Lower lobe of right lung (tissue), 2 donors: ENCODE results near the gene ZNF791. TPM values are rescaled to one million over a fixed set of nuclear protein-coding genes. Genes with fewer than 3 reads are reported as not detected.
A peak's percentile ranks its signal among the peaks of the same experiment; 100 is the strongest.
"Not testable (repeated sequence)": the region's sequence is repeated elsewhere in the genome, so short reads cannot be mapped to it uniquely, and the experiment has no call there.

ENCODE experiments used
- ATAC-seq, 2 donors: fragments of 200-7000 bp; cut with Tn5 transposase; one replicate each; pipeline ENCODE4 v1.9.1; 2020 to 2022; ENCODE audit warnings: mild to moderate bottlenecking in 2 of 2, moderate library complexity in 2 of 2
- DNase-seq: peaks from one replicate; pipeline ENCODE4 v3.0.0-alpha.2; 2020
- H3K27ac ChIP-seq: fragments of 200-600 bp; one replicate; pipeline ENCODE4 v1.8.0; 2022
- H3K27me3 ChIP-seq: fragments of 200-600 bp; one replicate; pipeline ENCODE4 v1.8.0; 2022; ENCODE audit warnings: low read depth
- H3K36me3 ChIP-seq: fragments of 200-600 bp; one replicate; pipeline ENCODE4 v1.8.0; 2022; ENCODE audit warnings: mild to moderate bottlenecking
- H3K4me1 ChIP-seq: fragments of 200-600 bp; one replicate; pipeline ENCODE4 v1.8.0; 2022
- H3K4me3 ChIP-seq: fragments of 200-600 bp; one replicate; pipeline ENCODE4 v1.8.0; 2022; ENCODE audit warnings: mild to moderate bottlenecking
- H3K9me3 ChIP-seq: fragments of 200-600 bp; one replicate; pipeline ENCODE4 v1.8.0; 2022
- intact Hi-C: fragments of 100-400 bp; cut with DNase I; formaldehyde crosslinking; loops from one replicate; pipeline ENCODE4 v1.11.0; 2022
- long read RNA-seq: library from polyadenylated mRNA; unstranded; transcript quantifications from one replicate; pipeline ENCODE4 v2.0.0, GENCODE V29; 2021
- total RNA-seq: library from RNA; stranded (reverse); fragmentation: NEBNext Ultra II Directional; extraction: Animal tissue kit (Norgen Biotek cat#: 25700); gene quantifications from one replicate; pipeline ENCODE4 v1.2.1, GENCODE V29; 2021
- TF ChIP-seq, protein P1 (sequence below): fragments of 200-600 bp; IDR thresholded peaks from one replicate; pipeline ENCODE4 v1.8.0; 2022; ENCODE audit warnings: antibody characterized with exemption, mild to moderate bottlenecking
- donor health status: DM: no; HTN: yes; CAD: no; lungs with severe emphysema.

The ZNF791 gene
- 27.2 TPM for total RNA-seq
- long read RNA-seq, full-length matches to known transcripts = 12 of 20 reads
- long read RNA-seq, partial matches to known transcripts = 2 of 20 reads
- long read RNA-seq, other reads (novel, unspliced or antisense) = 6 of 20 reads

DNA sequence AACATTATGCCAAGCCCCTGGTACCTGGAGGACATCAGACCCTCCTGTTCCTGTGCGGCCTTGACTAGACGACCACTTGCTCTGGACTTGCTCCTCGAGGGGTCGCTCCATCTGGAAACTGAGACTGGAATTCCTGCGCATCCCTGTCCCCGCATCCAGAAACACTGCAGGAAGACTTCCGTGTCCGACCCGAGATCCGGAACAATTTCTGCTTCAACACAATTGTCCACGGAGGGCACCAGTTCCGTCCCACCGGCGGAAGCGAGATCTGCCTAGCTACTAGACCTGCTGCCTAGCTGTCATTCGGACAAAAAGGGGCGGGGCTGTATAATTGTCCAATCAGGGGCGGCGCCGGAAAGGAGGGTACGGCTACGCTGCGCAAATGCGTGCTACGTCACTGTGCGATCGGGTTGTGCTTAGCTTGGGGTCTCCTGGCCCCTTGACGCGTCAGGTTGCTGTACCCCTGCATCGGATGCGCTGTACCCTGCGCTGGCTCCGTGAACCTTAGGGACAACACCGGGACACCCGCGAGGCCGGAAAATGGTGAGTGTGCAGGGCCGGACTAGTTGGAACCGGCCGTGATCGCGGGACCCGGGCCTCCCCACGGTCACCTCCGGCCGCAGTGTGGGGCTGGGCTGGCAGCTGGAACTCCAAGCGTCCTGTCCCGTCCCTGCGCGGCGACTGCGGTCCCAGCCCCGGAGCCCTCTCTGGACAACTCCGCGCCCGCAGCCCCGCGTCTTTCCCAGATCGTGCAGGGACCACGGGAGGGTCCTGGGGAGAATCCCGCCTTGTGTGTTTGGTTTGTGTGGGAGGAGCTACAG, at the start of gene ZNF791, which contains the start of gene ZNF490:
ZNF791 (plus strand) TSS at position 381 of the 821 bp plus-strand sequence; CDS start at position 541, 160 bp downstream.
ZNF490 (minus strand) TSS at position 274 of the 821 bp plus-strand sequence; CDS start at position 141, 133 bp downstream.
- peak within 1 kb of the TSS; percentile 99 for H3K27ac ChIP-seq
- H3K4me3 ChIP-seq = peak within 1 kb of the TSS; percentile 93
- intact Hi-C loops = no loop called here
- H3K9me3 ChIP-seq = no peaks in the 10 kb centered on the region
- peaks cover 60% of the 10 kb centered on the region for H3K36me3 ChIP-seq
- peaks cover 46% of the 10 kb centered on the region for H3K4me1 ChIP-seq
- ATAC-seq (peak; percentile 99 to 100), DNase-seq (peak; percentile 98)
- H3K27me3 ChIP-seq = no peaks in the 10 kb centered on the region
- TF ChIP-seq, protein P1, sequence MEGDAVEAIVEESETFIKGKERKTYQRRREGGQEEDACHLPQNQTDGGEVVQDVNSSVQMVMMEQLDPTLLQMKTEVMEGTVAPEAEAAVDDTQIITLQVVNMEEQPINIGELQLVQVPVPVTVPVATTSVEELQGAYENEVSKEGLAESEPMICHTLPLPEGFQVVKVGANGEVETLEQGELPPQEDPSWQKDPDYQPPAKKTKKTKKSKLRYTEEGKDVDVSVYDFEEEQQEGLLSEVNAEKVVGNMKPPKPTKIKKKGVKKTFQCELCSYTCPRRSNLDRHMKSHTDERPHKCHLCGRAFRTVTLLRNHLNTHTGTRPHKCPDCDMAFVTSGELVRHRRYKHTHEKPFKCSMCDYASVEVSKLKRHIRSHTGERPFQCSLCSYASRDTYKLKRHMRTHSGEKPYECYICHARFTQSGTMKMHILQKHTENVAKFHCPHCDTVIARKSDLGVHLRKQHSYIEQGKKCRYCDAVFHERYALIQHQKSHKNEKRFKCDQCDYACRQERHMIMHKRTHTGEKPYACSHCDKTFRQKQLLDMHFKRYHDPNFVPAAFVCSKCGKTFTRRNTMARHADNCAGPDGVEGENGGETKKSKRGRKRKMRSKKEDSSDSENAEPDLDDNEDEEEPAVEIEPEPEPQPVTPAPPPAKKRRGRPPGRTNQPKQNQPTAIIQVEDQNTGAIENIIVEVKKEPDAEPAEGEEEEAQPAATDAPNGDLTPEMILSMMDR = no peak

DNA sequence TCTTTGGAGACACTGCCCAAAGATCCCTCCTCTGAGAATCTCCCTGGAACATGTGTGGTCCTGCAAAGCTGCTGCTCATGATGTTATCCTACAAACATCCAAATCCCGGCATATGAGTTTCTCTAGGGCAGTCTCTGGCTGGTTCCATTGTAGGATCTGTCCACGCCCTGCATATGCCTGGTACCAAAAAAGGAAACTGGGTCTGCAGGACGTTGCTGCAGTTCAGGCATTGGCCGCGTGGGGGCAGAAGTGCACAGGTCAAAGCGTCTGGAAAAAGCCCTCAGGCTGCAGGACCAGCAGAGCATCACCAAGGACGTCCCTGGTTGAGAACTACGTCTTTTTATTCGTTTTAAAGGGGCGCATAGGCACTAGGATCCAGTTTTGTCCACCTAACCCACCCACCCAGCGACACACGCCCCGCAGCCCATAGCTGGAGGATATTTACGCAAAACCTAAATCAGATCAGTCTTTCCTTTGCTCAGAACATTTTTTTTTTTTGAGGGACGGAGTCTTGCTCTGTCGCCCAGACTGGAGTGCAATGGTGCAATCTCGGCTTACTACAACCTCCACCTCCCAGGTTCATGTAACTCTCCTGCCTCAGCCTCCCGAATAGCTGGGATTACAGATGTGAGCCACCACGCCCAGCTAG, 46.6 kb upstream of the ZNF791 start:
- ATAC-seq (peak; percentile 96 to 97), DNase-seq (peak; percentile 90)
- Histone ChIP-seq H3K27me3 (no peaks in the 10 kb centered on the region), H3K36me3 (no peaks in the 10 kb centered on the region), H3K9me3 (no peaks in the 10 kb centered on the region), H3K4me1 (no peaks in the 10 kb centered on the region), H3K27ac (no peak overlapping the region), H3K4me3 (no peak overlapping the region)
- intact Hi-C loops = no loop called here
- TF ChIP-seq, protein P1 = peak; percentile 96

DNA sequence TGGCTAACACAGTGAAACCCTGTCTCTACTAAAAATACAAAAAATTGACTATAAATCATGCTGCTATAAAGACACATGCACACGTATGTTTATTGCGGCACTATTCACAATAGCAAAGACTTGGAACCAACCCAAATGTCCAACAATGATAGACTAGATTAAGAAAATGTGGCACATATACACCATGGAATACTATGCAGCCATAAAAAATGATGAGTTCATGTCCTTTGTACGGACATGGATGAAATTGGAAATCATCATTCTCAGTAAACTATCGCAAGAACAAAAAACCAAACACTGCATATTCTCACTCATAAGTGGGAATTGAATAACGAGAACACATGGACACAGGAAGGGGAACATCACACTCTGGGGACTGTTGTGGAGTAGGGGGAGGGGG, 44.3 kb upstream of the ZNF791 start:
- ATAC-seq, H3K36me3 ChIP-seq, H3K4me3 ChIP-seq, H3K4me1 ChIP-seq, H3K27me3 ChIP-seq, H3K9me3 ChIP-seq, DNase-seq, H3K27ac ChIP-seq, intact Hi-C loops: not testable (repeated sequence)

DNA sequence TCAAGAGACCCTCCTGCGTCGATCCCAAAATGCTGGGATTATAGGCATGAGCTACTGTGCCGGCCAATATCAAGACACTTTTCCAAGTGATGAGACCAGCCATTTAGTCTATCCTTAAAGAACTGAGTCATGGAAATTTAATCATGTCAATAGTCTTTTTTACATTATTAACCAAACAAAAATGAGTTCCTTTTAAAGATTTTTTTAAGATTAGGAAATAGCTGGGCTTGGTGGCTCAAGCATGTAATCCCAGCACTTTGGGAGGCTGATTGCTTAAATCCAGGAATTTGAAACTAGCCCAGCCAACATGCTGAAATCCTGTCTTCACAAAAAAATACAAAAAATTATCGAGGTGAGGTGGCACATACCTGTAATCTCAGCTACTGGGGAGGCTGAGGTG, 42.8 kb upstream of the ZNF791 start:
- intact Hi-C loops = no loop called here

DNA sequence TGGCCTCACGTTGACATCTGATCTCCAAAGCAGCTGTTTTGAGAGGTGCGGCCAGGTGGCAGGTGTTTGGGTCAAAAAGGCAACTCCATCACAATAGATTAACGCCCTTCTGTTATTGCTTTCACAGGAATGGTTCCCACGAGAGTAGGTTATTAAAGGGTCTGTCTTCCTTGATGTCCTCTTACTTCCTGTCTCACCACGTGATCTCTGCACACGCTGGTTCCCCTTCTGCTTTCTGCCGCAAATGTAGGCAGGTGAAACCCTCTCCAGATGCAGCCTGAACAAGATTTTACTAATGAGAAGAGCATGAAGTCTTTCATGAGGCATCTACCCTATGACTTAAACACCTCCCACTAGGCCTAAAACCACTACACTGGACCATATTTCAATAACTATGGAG, 36.7 kb upstream of the ZNF791 start:
- DNase-seq (no peak), ATAC-seq (no peak)
- intact Hi-C loops = no loop called here

More for the DNA sequence above, 42.8 kb upstream of the ZNF791 start:
- no peak for ATAC-seq
- no peak for DNase-seq
- H3K9me3 ChIP-seq = no peaks in the 10 kb centered on the region
- no peaks in the 10 kb centered on the region for H3K4me1 ChIP-seq
- no peak overlapping the region for H3K4me3 ChIP-seq
- TF ChIP-seq, protein P1 = no peak
- H3K27me3 ChIP-seq = no peaks in the 10 kb centered on the region
- H3K27ac ChIP-seq = no peak overlapping the region
- no peaks in the 10 kb centered on the region for H3K36me3 ChIP-seq

More for the DNA sequence above, 36.7 kb upstream of the ZNF791 start:
- no peak overlapping the region for H3K4me3 ChIP-seq
- TF ChIP-seq, protein P1 = no peak
- no peaks in the 10 kb centered on the region for H3K27me3 ChIP-seq
- peaks cover 12% of the 10 kb centered on the region for H3K36me3 ChIP-seq
- no peaks in the 10 kb centered on the region for H3K4me1 ChIP-seq
- no peaks in the 10 kb centered on the region for H3K9me3 ChIP-seq
- no peak overlapping the region for H3K27ac ChIP-seq
